K562 (cell line): ENCODE data around the gene PSMA1. TPM values are rescaled to one million over a fixed set of nuclear protein-coding genes. Genes with fewer than 3 reads are reported as not detected.
"Not testable (repeated sequence)": the region's sequence is repeated elsewhere in the genome, so short reads cannot be mapped to it uniquely, and the experiment has no call there.

ENCODE experiments used
- ATAC-seq: fragments of 200-7000 bp; cut with Tn5 transposase; 3 replicates; pipeline ENCODE4 v1.9.1; 2020; ENCODE audit warnings: moderate library complexity
- BruUV-seq: library from RNA; stranded (reverse); fragments of 400-500 nt; replicated peaks from 2 replicates; lab custom pipeline; 2021; lab: Mats Ljungman, UMichigan
- CTCF ChIA-PET: fragments of 300-600 bp; formaldehyde crosslinking; extraction: SDS; loops from one replicate; lab custom pipeline; 2021; ENCODE audit warnings: low intra/inter-chr PET ratio; lab: Yijun Ruan, JAX
- POLR2A ChIA-PET: fragments of 300-600, 350-650 bp; sonication (Branson Sonifier 250); formaldehyde crosslinking; extraction: SDS; loops from one replicate; lab custom pipeline; 2021; ENCODE audit warnings: antibody characterized with exemption, inconsistent platforms; lab: Yijun Ruan, JAX
- DNase-seq, 4 experiments: peaks; one replicate each; pipeline versions ENCODE4 v3.0.0 to v3.0.0-alpha.2; 2011 to 2018; ENCODE audit warnings: low spot score in 3 of 4, mixed read lengths in 3 of 4; ENCODE audit errors: extremely low read depth in 1 of 4
- FAIRE-seq: peaks from 2 replicates; lab custom pipeline; 2011; peaks lifted over from hg19 to GRCh38; lab: Jason Lieb, UNC
- H2AFZ ChIP-seq: 2 replicates; pipeline ENCODE4 v1.6.0; 2011; ENCODE audit warnings: low read depth, low read length, control low read depth, inconsistent platforms
- H3K27ac ChIP-seq: fragments of 200-600 bp; 3 replicates; pipeline ENCODE4 v1.8.0; 2011; ENCODE audit warnings: low read depth, mild to moderate bottlenecking, control low read depth, inconsistent platforms, low read length, moderate library complexity, mixed read lengths; ENCODE audit errors: extremely low read depth
- H3K27me3 ChIP-seq, 2 experiments: fragments of 300-600 bp in 1 of 2; 2 replicates in 1 of 2; 3 replicates in 1 of 2; pipeline versions ENCODE4 v1.6.0 to v1.8.0; 2011; ENCODE audit warnings: inconsistent platforms in 2 of 2, low read length in 2 of 2, mild to moderate bottlenecking in 1 of 2, mixed read lengths in 1 of 2, moderate library complexity in 1 of 2; ENCODE audit not compliant: control insufficient read depth in 2 of 2, insufficient read depth in 2 of 2
- H3K36me3 ChIP-seq: fragments of 300-600 bp; 3 replicates; pipeline ENCODE4 v1.8.0; 2011; ENCODE audit warnings: mild to moderate bottlenecking, low read length, inconsistent platforms; ENCODE audit not compliant: control insufficient read depth, insufficient read depth
- H3K4me1 ChIP-seq, 2 experiments: fragments of 200-600 bp in 1 of 2; replicated peaks in 1 of 2; 2 replicates in 1 of 2; 3 replicates in 1 of 2; pipeline versions ENCODE4 v1.5.1 to v1.8.0; 2011; ENCODE audit warnings: inconsistent platforms in 2 of 2, low read length in 2 of 2, mild to moderate bottlenecking in 1 of 2, mixed read lengths in 1 of 2, moderate library complexity in 1 of 2; ENCODE audit not compliant: control insufficient read depth in 2 of 2, insufficient read depth in 2 of 2
- H3K4me2 ChIP-seq: 2 replicates; pipeline ENCODE4 v1.6.1; 2011; ENCODE audit warnings: low read length, control low read depth, inconsistent platforms, mixed read lengths; ENCODE audit not compliant: insufficient read depth
- H3K4me3 ChIP-seq: fragments of 200-600 bp; sonication (generic), shearing (Covaris generic); 2 replicates; pipeline ENCODE4 v1.5.1; 2016; ENCODE audit warnings: control low read depth, inconsistent platforms
- H3K79me2 ChIP-seq: fragments of 200-600 bp; 3 replicates; pipeline ENCODE4 v1.8.0; 2011; ENCODE audit warnings: low read length, inconsistent platforms; ENCODE audit not compliant: control insufficient read depth, insufficient read depth
- H3K9ac ChIP-seq, 2 experiments: 2 replicates each; pipeline versions ENCODE4 v1.6.0 to v1.6.1; 2011; ENCODE audit warnings: low read depth in 2 of 2, low read length in 2 of 2, control low read depth in 1 of 2, inconsistent platforms in 1 of 2, mild to moderate bottlenecking in 1 of 2, mixed read lengths in 1 of 2; ENCODE audit not compliant: insufficient read depth in 1 of 2
- H3K9me1 ChIP-seq: one replicate; pipeline ENCODE4 v1.6.0; 2011; ENCODE audit warnings: inconsistent platforms, mild to moderate bottlenecking, low read length, moderate library complexity; ENCODE audit not compliant: control insufficient read depth, insufficient read depth
- H3K9me3 ChIP-seq: replicated peaks from 2 replicates; pipeline ENCODE4 v1.5.1; 2011; ENCODE audit warnings: low read depth, low read length, inconsistent platforms; ENCODE audit not compliant: control insufficient read depth, insufficient read depth
- H4K20me1 ChIP-seq: replicated peaks from 2 replicates; pipeline ENCODE4 v1.6.1; 2011; ENCODE audit warnings: low read length, inconsistent platforms, mixed read lengths; ENCODE audit not compliant: control insufficient read depth, insufficient read depth
- JUND ChIP-seq, 2 experiments: IDR thresholded peaks; 2 replicates in 1 of 2; 3 replicates in 1 of 2; pipeline ENCODE4 v1.6.1; 2011; ENCODE audit warnings: borderline replicate concordance in 2 of 2, low read depth in 2 of 2, low read length in 2 of 2, improper control_type of control experiment in 1 of 2, missing biosample characterization in 1 of 2, missing genetic modification characterization in 1 of 2, missing genetic modification reagents in 1 of 2
- MBD1 ChIP-seq: fragments of 250-450 bp; sonication (Bioruptor Pico); IDR thresholded peaks from 2 replicates; pipeline ENCODE4 v1.8.0; 2022; ENCODE audit warnings: inconsistent platforms
- RUNX1 ChIP-seq: sonication (generic); IDR thresholded peaks from 2 replicates; pipeline ENCODE4 v1.6.1; 2016; ENCODE audit warnings: antibody characterized with exemption, low read depth
- ZNF592 ChIP-seq: fragments of 450-650 bp; IDR thresholded peaks from 2 replicates; pipeline ENCODE4 v1.6.1; 2017; ENCODE audit warnings: antibody characterized with exemption, mild to moderate bottlenecking
- WGBS: fragments of 100-300 bp; shearing (Covaris generic); methylation state at CpG from one replicate; pipeline ENCODE4 v1.1.6; 2016; ENCODE audit warnings: low coverage, mixed read lengths; ENCODE audit not compliant: insufficient coverage; ENCODE audit errors: missing lambda C conversion rate; 5-methylcytosine and 5-hydroxymethylcytosine counted together
- in situ Hi-C: fragments of 300-500 bp; cut with MboI; formaldehyde crosslinking; loops from 4 replicates; pipeline ENCODE4 v1.15.0; 2018; ENCODE audit warnings: inconsistent platforms, mixed read lengths
- intact Hi-C: fragments of 100-400 bp; cut with micrococcal nuclease; formaldehyde crosslinking; loops from 2 replicates; pipeline ENCODE4 v1.14.2; 2022
- polyA plus RNA-seq, 8 experiments: library from polyadenylated mRNA; depleted of rRNA in 4 of 8; stranded (reverse) in 5 of 8; unstranded in 3 of 8; fragments of >200 nt; fragmentation: Nextera tagmentation in 2 of 8; fragmentation: Illumina TruSeq in 1 of 8; extraction: Ambion mirVana in 2 of 8; extraction: Trizol in 1 of 8; gene quantifications; 2 replicates each; pipeline versions ENCODE4 v1.2.1 to v1.2.3, GENCODE V29; 2011 to 2014; ENCODE audit warnings: inconsistent platforms in 1 of 8, missing spikeins in 1 of 8
- total RNA-seq, 7 experiments: library from RNA; depleted of rRNA in 6 of 7; stranded (reverse); fragments of >200 nt in 6 of 7; fragmentation: Illumina TruSeq in 2 of 7; extraction: Trizol in 2 of 7; gene quantifications; 2 replicates each; pipeline versions ENCODE4 v1.2.1 to v1.2.3, GENCODE V29; 2011 to 2021; ENCODE audit warnings: low replicate concordance in 1 of 7

PSMA1 gene
- total and polyA plus RNA-seq, 9 of the 15 experiments (the other 6 are each of a cell fraction or from before 2014, with no cell fraction given) = 283 to 1,007 (median 424) TPM

- no peak for TF ChIP-seq RUNX1
- TF ChIP-seq ZNF592 = 0 out of 2 replicates have a peak, but pooled peaks have one; percentile 18
- 0 out of 2 replicates have a peak, but pooled peaks have one; percentile 27 for TF ChIP-seq JUND (IDR thresholded peaks at IDR 0.05; ENCODE audit: borderline replicate concordance, low read depth, low read length)
- no peak for TF ChIP-seq JUND (tag; IDR thresholded peaks at IDR 0.05; ENCODE audit: borderline replicate concordance, low read depth, low read length)
- no peak for TF ChIP-seq MBD1 (CRISPR knock-in tag)
Observed at GRCh38 chr11:14537134-14537599, 17.0 kb upstream of the PSMA1 start (continued).

GRCh38 chr11:14535166-14535565 lies 15.0 kb upstream of the PSMA1 start:
- H3K9me3 ChIP-seq, H3K9me1 ChIP-seq, H2AFZ ChIP-seq, FAIRE-seq, H3K4me3 ChIP-seq, ATAC-seq, H3K4me2 ChIP-seq, H3K27ac ChIP-seq, CTCF ChIA-PET, H3K79me2 ChIP-seq, H3K36me3 ChIP-seq, H4K20me1 ChIP-seq, H3K27me3 ChIP-seq, BruUV-seq, DNase-seq, H3K4me1 ChIP-seq, in situ Hi-C loops, H3K9ac ChIP-seq: not testable (repeated sequence)
- POLR2A ChIA-PET = interaction anchor here (0.9 kb wide), 1 partner anchor 357 kb away, joined by 3 read pairs; the partner anchor contains the start of gene CYP2R1
- intact Hi-C loops = loop anchor here (5.0 kb wide), 3 partner anchors 107 to 252 kb away; partner anchors contain the start of gene PDE3B
- 100% methylated on average over 4 of the region's 4 CpGs for WGBS
